ENCODE results near the gene SPNS3. TPM values are rescaled to one million over a fixed set of nuclear protein-coding genes. Genes with fewer than 3 reads are reported as not detected.

SPNS3 gene
- total RNA-seq, 1 donor from 2014 or later, result 0.34 TPM

GRCh38 chr17:4476511-4477070 is 42.9 kb downstream of the SPNS3 start:
- TF ChIP-seq, protein P1, sequence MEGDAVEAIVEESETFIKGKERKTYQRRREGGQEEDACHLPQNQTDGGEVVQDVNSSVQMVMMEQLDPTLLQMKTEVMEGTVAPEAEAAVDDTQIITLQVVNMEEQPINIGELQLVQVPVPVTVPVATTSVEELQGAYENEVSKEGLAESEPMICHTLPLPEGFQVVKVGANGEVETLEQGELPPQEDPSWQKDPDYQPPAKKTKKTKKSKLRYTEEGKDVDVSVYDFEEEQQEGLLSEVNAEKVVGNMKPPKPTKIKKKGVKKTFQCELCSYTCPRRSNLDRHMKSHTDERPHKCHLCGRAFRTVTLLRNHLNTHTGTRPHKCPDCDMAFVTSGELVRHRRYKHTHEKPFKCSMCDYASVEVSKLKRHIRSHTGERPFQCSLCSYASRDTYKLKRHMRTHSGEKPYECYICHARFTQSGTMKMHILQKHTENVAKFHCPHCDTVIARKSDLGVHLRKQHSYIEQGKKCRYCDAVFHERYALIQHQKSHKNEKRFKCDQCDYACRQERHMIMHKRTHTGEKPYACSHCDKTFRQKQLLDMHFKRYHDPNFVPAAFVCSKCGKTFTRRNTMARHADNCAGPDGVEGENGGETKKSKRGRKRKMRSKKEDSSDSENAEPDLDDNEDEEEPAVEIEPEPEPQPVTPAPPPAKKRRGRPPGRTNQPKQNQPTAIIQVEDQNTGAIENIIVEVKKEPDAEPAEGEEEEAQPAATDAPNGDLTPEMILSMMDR (conservative IDR thresholded peaks at IDR 0.05), result no peak
- H3K9me3 Mint-ChIP-seq, result no peaks in the 10 kb centered on the region
- peaks cover 14% of the 10 kb centered on the region for H3K4me1 Mint-ChIP-seq (ENCODE audit: unreplicated experiment)
- peak overlapping the region; percentile 62 for H3K27ac Mint-ChIP-seq
- no peak for DNase-seq (ENCODE audit: extremely low spot score, unreplicated experiment)
- H3K4me3 Mint-ChIP-seq, result peak overlapping the region; percentile 44
- H3K27me3 Mint-ChIP-seq, result no peaks in the 10 kb centered on the region
- H3K36me3 Mint-ChIP-seq, result no peaks in the 10 kb centered on the region

GRCh38 chr17:4477255-4477791 is 43.6 kb downstream of the SPNS3 start:
- H3K9me3 Mint-ChIP-seq, result no peaks in the 10 kb centered on the region
- DNase-seq (ENCODE audit: extremely low spot score, unreplicated experiment), result no peak
- H3K27ac Mint-ChIP-seq, result peak overlapping the region; percentile 73
- H3K36me3 Mint-ChIP-seq, result no peaks in the 10 kb centered on the region
- peaks cover 15% of the 10 kb centered on the region for H3K4me1 Mint-ChIP-seq (ENCODE audit: unreplicated experiment)
- H3K27me3 Mint-ChIP-seq, result no peaks in the 10 kb centered on the region
- TF ChIP-seq, protein P1 (conservative IDR thresholded peaks at IDR 0.05), result no peak
- peak overlapping the region; percentile 36 for H3K4me3 Mint-ChIP-seq

DNA sequence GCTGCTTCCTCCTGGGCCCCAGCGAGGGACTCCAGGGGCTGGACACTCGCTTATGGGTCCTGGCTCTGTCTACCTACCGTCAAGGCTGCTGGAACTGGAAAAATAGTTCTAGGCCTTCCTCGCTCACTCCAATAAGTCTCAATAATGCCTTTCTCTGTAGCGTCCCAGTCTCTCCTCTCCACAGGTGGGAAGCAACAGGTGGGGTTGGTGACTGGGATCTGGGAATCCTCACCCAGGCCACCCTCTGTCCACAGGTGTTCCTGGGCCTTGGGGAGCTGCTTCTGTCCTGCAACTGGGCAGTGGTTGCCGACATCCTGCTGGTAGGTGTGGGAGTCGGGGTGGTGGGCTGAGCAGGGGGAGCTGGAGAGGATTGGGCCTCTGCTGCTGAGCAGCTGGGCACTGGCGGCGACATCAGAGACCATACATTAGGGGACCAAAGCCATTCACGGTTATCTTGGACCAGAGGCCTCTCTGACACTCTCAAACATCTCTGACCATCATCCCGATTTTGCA is 44.6 kb downstream of the SPNS3 start:
- Mint-ChIP-seq H3K36me3 (no peaks in the 10 kb centered on the region), H3K4me1 (ENCODE audit: unreplicated experiment) (peaks cover 19% of the 10 kb centered on the region), H3K27me3 (no peaks in the 10 kb centered on the region), H3K27ac (no peak overlapping the region), H3K9me3 (no peaks in the 10 kb centered on the region), H3K4me3 (no peak overlapping the region)
- DNase-seq (ENCODE audit: extremely low spot score, unreplicated experiment), result no peak
- TF ChIP-seq, protein P1 (conservative IDR thresholded peaks at IDR 0.05), result no peak

- DNase-seq (ENCODE audit: extremely low spot score, unreplicated experiment), result no peak
- Mint-ChIP-seq H3K36me3 (no peaks in the 10 kb centered on the region), H3K9me3 (no peaks in the 10 kb centered on the region), H3K4me3 (no peak overlapping the region), H3K27ac (no peak overlapping the region), H3K4me1 (ENCODE audit: unreplicated experiment) (peaks cover 19% of the 10 kb centered on the region), H3K27me3 (peaks cover 4% of the 10 kb centered on the region)
- TF ChIP-seq, protein P1 (conservative IDR thresholded peaks at IDR 0.05), result no peak
These were observed 45.7 kb downstream of the SPNS3 start for GRCh38 chr17:4479340-4479981.

GRCh38 chr17:4479982-4480751 is 46.4 kb downstream of the SPNS3 start:
- Mint-ChIP-seq H3K36me3 (no peaks in the 10 kb centered on the region), H3K9me3 (no peaks in the 10 kb centered on the region), H3K27ac (no peak overlapping the region), H3K4me3 (no peak overlapping the region), H3K4me1 (ENCODE audit: unreplicated experiment) (peaks cover 13% of the 10 kb centered on the region), H3K27me3 (peaks cover 4% of the 10 kb centered on the region)
- no peak for DNase-seq (ENCODE audit: extremely low spot score, unreplicated experiment)
- TF ChIP-seq, protein P1 (conservative IDR thresholded peaks at IDR 0.05), result no peak

Measured in type B pancreatic cell (in vitro differentiated cells).